D341Med (cell line): Measurements from ENCODE around the gene MYO5A.
"Not testable (repeated sequence)": the region's sequence is repeated elsewhere in the genome, so short reads cannot be mapped to it uniquely, and the experiment has no call there.

Experiments used
- DNase-seq: peaks from one replicate; pipeline ENCODE4 v3.0.0; 2012; ENCODE audit warnings: low spot score

MYO5A gene

GRCh38 chr15:52463638-52464037, 65.0 kb downstream of the MYO5A start:
- no peak for DNase-seq

GRCh38 chr15:52462806-52463360, 65.8 kb downstream of the MYO5A start:
- DNase-seq: no peak

GRCh38 chr15:52459701-52460100, 69.0 kb downstream of the MYO5A start:
- not testable (repeated sequence) for DNase-seq

GRCh38 chr15:52459265-52459664, 69.4 kb downstream of the MYO5A start:
- not testable (repeated sequence) for DNase-seq

- no peak for DNase-seq
Measured at GRCh38 chr15:52448011-52448890, 80.4 kb downstream of the MYO5A start.

- no peak for DNase-seq
Measured at GRCh38 chr15:52445954-52446353, 82.7 kb downstream of the MYO5A start.

GRCh38 chr15:52445553-52445952, 83.1 kb downstream of the MYO5A start:
- DNase-seq: no peak

GRCh38 chr15:52443205-52443604, 85.5 kb downstream of the MYO5A start:
- not testable (repeated sequence) for DNase-seq

GRCh38 chr15:52441841-52442240, 86.8 kb downstream of the MYO5A start:
- DNase-seq: no peak

- DNase-seq: no peak
Measured at GRCh38 chr15:52440946-52441345, 87.7 kb downstream of the MYO5A start.

GRCh38 chr15:52440414-52440813, 88.3 kb downstream of the MYO5A start:
- no peak for DNase-seq

- DNase-seq: no peak
Measured at GRCh38 chr15:52439470-52439869, 89.2 kb downstream of the MYO5A start.

- DNase-seq: not testable (repeated sequence)
Measured at GRCh38 chr15:52439042-52439441, 89.6 kb downstream of the MYO5A start.

- DNase-seq: no peak
Measured at GRCh38 chr15:52438047-52438446, 90.6 kb downstream of the MYO5A start.

- no peak for DNase-seq
Measured at GRCh38 chr15:52437646-52438045, 91.0 kb downstream of the MYO5A start.

- no peak for DNase-seq
Measured at GRCh38 chr15:52436981-52437380, 91.7 kb downstream of the MYO5A start.

GRCh38 chr15:52434885-52435284, 93.8 kb downstream of the MYO5A start:
- no peak for DNase-seq

- no peak for DNase-seq
Measured at GRCh38 chr15:52428297-52428696, 100.4 kb downstream of the MYO5A start.

- DNase-seq: no peak
Measured at GRCh38 chr15:52427804-52428203, 100.9 kb downstream of the MYO5A start.

- no peak for DNase-seq
Measured at GRCh38 chr15:52424856-52425431, 103.7 kb downstream of the MYO5A start.

GRCh38 chr15:52423852-52424251, 104.8 kb downstream of the MYO5A start:
- no peak for DNase-seq

GRCh38 chr15:52422001-52422400, 106.7 kb downstream of the MYO5A start:
- no peak for DNase-seq

- no peak for DNase-seq
Measured at GRCh38 chr15:52421029-52421428, 107.7 kb downstream of the MYO5A start.
